NCI-H1694 treated with DMSO at 0.1 percent for 48 hours (cell line): ENCODE data around the gene HYAL3.
"Not testable (repeated sequence)": the region's sequence is repeated elsewhere in the genome, so short reads cannot be mapped to it uniquely, and the experiment has no call there.

ENCODE experiments used
- DNase-seq: peaks from one replicate; lab custom pipeline; 2025; lab: John Stamatoyannopoulos, UW

HYAL3 gene

GRCh38 chr3:50269977-50270413, 29.2 kb downstream of the HYAL3 start:
- DNase-seq: no peak

GRCh38 chr3:50269460-50269859, 29.7 kb downstream of the HYAL3 start:
- DNase-seq: no peak

- no peak for DNase-seq
Observed at GRCh38 chr3:50268703-50269451, 30.3 kb downstream of the HYAL3 start, which contains the start of gene SEMA3B. SEMA3B (plus strand) TSS chr3:50269147; CDS start chr3:50269241, 94 bp downstream.

- DNase-seq: no peak
Observed at GRCh38 chr3:50268276-50268675, 30.9 kb downstream of the HYAL3 start.

- DNase-seq: no peak
Observed at GRCh38 chr3:50267280-50267913, 31.8 kb downstream of the HYAL3 start.

- no peak for DNase-seq
Observed at GRCh38 chr3:50266836-50267235, 32.4 kb downstream of the HYAL3 start.

GRCh38 chr3:50266017-50266416, 33.2 kb downstream of the HYAL3 start:
- no peak for DNase-seq

- no peak for DNase-seq
Observed at GRCh38 chr3:50265571-50265970, 33.6 kb downstream of the HYAL3 start.

- no peak for DNase-seq
Observed at GRCh38 chr3:50264964-50265485, 34.2 kb downstream of the HYAL3 start.

- no peak for DNase-seq
Observed at GRCh38 chr3:50264383-50264963, 34.7 kb downstream of the HYAL3 start.

GRCh38 chr3:50263478-50264382, 35.5 kb downstream of the HYAL3 start:
- DNase-seq: no peak

GRCh38 chr3:50262778-50263177, 36.4 kb downstream of the HYAL3 start:
- no peak for DNase-seq

- not testable (repeated sequence) for DNase-seq
Observed at GRCh38 chr3:50262200-50262599, 37.0 kb downstream of the HYAL3 start.

- no peak for DNase-seq
Observed at GRCh38 chr3:50261505-50261904, 37.7 kb downstream of the HYAL3 start.

- DNase-seq: no peak
Observed at GRCh38 chr3:50260942-50261441, 38.2 kb downstream of the HYAL3 start.

GRCh38 chr3:50260027-50260941, 38.9 kb downstream of the HYAL3 start:
- peak; percentile 9 for DNase-seq

GRCh38 chr3:50259432-50260026, 39.7 kb downstream of the HYAL3 start:
- DNase-seq: no peak

- no peak for DNase-seq
Observed at GRCh38 chr3:50258979-50259378, 40.2 kb downstream of the HYAL3 start.

- no peak for DNase-seq
Observed at GRCh38 chr3:50258029-50258680, 41.0 kb downstream of the HYAL3 start.
